HG03064 (cell line): ENCODE data around the gene LRP1.
A peak's percentile ranks its signal among the peaks of the same experiment; 100 is the strongest.

Experiments used
- ATAC-seq: cut with Tn5 transposase; IDR thresholded peaks from one replicate; pipeline ENCODE4 v1.9.1; 2021; ENCODE audit warnings: low read depth; ENCODE audit not compliant: unreplicated experiment

Gene LRP1

GRCh38 chr12:57230381-57231155, 102.3 kb downstream of the LRP1 start:
- no peak for ATAC-seq

DNA sequence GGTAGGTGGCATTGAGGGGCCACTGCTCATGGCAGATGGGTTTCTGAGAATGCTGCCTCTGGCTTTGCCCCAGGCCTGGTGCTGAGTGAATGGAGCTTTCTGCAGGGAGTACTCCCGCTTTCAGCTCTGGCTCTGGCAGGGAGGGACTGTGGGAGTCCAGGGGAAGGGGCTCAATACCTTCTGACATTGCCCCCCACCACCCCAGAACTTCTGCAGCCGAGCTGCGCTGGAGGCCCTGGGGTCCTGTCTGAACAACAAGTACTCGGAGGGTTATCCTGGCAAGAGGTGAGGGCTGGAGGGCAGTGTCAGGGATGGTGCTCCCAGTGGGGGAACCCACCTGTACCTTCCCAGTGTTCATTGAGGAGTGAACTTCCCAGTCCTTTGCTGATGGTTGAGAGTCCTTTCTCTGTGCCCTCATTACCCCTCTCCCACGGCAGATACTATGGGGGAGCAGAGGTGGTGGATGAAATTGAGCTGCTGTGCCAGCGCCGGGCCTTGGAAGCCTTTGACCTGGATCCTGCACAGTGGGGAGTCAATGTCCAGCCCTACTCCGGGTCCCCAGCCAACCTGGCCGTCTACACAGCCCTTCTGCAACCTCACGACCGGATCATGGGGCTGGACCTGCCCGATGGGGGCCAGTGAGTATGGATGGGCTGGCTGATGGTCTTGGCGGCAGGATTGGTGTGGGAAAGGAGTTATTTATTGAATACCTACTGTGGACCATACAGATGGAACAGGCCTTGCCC, 103.2 kb downstream of the LRP1 start:
- no peak for ATAC-seq

- ATAC-seq, result no peak
Observed at GRCh38 chr12:57232156-57232756, 104.0 kb downstream of the LRP1 start.

DNA sequence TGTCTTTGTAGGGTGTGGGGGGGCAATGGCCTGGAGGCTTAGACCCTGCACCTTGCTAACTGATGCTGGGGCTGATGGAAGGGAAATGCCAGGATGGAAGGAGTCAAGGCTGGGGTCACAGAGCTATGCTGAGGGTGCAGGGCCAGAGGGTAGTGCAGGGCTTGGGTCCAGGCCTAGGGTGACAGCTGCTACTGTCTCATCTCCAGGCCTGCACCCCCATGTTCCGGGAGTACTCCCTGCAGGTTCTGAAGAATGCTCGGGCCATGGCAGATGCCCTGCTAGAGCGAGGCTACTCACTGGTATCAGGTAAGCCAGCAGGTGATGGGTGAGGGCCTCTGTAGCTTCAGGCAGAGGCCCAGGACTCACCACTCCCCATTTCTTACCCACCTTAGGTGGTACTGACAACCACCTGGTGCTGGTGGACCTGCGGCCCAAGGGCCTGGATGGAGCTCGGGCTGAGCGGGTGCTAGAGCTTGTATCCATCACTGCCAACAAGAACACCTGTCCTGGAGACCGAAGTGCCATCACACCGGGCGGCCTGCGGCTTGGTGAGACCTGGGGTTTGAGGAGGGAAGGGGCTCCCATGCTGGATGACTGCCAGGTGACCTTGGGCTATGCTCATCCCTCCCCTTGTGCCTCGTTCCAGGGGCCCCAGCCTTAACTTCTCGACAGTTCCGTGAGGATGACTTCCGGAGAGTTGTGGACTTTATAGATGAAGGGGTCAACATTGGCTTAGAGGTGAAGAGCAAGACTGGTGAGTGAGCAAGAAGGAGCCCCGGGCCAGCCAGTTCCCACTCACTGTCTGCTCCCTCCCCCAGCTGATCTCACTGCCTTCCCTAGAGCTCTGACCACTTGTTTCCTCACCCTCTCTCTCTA, 105.3 kb downstream of the LRP1 start:
- no peak for ATAC-seq

- ATAC-seq, result no peak
Observed at GRCh38 chr12:57234233-57234570, 105.9 kb downstream of the LRP1 start.

GRCh38 chr12:57234571-57235016, 106.3 kb downstream of the LRP1 start:
- ATAC-seq, result no peak

GRCh38 chr12:57235017-57235727, 106.9 kb downstream of the LRP1 start:
- ATAC-seq, result no peak

- no peak for ATAC-seq
Observed at GRCh38 chr12:57235728-57236131, 107.4 kb downstream of the LRP1 start.

GRCh38 chr12:57236201-57236924, 108.1 kb downstream of the LRP1 start:
- no peak for ATAC-seq

DNA sequence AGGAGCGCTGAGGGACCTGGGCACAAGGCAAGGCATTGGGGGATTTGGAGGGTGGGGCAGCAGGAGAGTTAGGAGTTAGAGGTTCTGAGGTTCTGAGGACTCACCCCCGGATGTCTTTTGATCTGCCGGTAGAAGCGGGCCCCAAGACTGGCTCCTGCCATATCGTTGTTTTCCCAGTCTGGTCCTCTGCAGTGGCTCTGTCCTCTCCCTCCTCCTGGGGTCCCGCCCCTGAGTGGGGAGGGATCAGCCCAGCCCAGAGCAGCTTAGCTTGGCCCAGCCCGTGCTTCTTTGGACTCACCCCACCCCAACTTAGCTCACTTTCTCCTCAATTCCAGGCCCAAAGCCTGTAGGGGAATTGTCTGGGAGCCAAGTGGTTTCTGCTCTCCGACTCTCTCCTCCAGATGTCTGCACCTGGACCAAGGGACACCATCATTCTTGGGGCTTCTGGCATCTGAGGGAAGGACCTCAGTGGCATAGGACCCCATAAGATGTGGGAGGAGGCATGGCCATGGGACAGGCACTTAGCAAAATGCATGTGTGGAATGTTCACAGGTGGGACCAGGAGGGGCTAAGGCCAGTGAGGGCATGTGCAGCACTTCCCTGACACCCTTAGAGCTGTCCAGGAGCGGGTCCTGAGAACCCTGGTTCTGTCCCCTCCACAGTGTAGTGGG, 108.8 kb downstream of the LRP1 start:
- no peak for ATAC-seq

GRCh38 chr12:57237596-57237931, 109.3 kb downstream of the LRP1 start:
- no peak for ATAC-seq

GRCh38 chr12:57237932-57238853, 109.9 kb downstream of the LRP1 start:
- no peak for ATAC-seq

GRCh38 chr12:57238854-57239554, 110.7 kb downstream of the LRP1 start:
- ATAC-seq, result peak; percentile 61

DNA sequence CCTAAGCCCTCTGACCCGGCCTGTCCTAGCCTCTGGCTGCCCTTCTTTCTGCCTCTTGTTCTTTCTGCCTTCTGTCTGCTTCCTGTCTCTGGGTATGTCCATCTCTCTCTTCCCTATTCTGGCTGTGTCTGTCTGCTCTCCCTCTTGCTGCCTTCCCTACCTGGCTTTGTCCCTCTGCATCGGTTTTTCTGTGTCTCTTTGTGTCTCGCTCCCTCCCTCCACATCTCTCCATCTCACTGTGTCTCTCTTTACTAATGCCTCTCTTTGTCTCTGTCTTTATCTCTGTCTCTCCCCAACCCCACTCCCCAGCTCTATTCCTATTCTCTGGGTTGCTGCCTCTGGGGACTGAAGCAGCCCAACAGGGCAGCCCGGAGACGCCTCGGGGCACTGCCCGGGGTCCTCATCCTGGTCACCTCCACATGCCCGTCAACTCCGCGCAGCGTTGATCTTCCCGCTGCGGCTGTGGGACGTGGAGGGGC, 111.3 kb downstream of the LRP1 start:
- ATAC-seq, result no peak

DNA sequence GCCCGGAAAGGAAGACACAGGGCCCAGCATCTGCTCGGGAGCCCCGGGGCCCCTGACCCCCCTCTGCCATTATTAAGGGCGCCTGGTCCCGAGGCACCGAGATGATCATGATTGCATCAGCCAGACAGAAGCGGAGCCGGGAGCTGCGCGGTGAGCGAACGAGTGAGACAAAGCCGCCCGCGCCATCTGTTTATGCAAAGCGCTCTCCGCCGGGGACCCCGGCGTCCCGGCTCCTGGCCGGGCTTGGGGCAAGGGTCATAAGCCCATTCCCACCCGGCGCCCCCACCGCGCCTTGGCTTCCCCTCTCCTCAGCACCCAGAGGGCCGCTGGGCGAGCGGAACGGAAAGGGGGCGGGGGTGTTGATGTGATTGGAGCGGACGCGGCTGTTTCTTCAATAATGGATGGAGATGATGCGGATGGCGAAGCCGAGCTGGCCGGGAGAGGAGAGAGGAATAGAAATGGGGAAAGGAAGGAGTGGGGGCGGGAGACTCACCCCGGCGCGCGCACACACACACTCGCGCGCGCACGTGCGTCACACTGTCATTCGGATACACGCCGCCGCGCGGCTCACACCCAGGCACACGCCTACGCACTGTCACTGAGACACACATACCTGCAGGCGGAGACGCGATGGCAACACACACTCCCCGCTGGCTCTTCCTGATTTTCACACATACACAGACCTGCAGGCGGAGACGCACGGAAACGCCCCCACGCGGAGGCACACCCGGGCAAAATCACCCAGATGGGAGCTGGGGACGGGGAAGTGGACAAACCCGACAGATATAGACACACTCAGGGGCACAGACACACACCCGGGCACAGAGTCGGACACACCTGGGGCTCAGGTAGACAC, 112.0 kb downstream of the LRP1 start:
- ATAC-seq, result no peak

DNA sequence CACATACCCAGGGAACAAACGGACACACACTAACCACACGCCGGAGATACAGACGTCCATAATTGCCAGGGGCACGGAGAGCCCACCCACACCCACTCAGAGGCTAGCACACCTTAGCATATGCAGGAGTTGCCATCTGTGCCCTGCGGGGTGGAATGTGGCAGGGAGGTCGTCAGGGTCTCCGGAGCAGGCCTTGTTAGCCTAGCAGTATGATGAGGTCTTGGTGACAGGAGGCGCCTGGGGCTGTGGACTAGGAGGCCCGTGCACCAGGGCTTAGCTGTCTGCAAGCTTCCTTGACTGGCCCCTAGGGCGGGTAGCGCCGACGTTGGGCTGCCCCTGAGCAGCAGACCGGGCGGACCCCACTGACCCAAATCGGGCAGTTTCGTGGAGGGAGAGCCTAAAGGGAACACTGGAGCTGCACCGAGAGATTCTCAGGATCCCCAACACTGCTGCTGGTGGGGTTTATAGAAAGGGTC, 112.7 kb downstream of the LRP1 start:
- ATAC-seq, result no peak
